IMR-90 (cell line): ENCODE results near the gene ASB4. TPM values are rescaled to one million over a fixed set of nuclear protein-coding genes. Genes with fewer than 3 reads are reported as not detected.

Source experiments
- ATAC-seq: fragments of 200-7000 bp; cut with Tn5 transposase; 2 replicates; pipeline ENCODE4 v1.9.1; 2020; ENCODE audit warnings: low read depth, mild to moderate bottlenecking, moderate library complexity
- BruUV-seq: library from RNA; stranded (reverse); fragments of 400-500 nt; replicated peaks from 2 replicates; lab custom pipeline; 2021; lab: Mats Ljungman, UMichigan
- CTCF ChIA-PET: fragments of 300-600 bp; formaldehyde crosslinking; extraction: SDS; loops from one replicate; lab custom pipeline; 2021; ENCODE audit warnings: antibody characterized with exemption; lab: Yijun Ruan, JAX
- POLR2A ChIA-PET: fragments of 300-600 bp; sonication (Branson Sonifier 250); formaldehyde crosslinking; loops from one replicate; lab custom pipeline; 2022; ENCODE audit warnings: antibody characterized with exemption; ENCODE audit not compliant: unreplicated experiment; lab: Charles Lee
- DNase-seq: peaks from one replicate; pipeline ENCODE4 v3.0.0; 2013
- H2AFZ ChIP-seq: replicated peaks from 2 replicates; pipeline ENCODE3; 2013; ENCODE audit warnings: low read length, mild to moderate bottlenecking; ENCODE audit not compliant: poor library complexity
- H2AK5ac ChIP-seq: 2 replicates; pipeline ENCODE4 v1.6.1; 2013; ENCODE audit warnings: low read depth, low read length, inconsistent platforms
- H2AK9ac ChIP-seq: replicated peaks from 2 replicates; pipeline ENCODE3; 2013; ENCODE audit warnings: mild to moderate bottlenecking, low read depth, low read length, moderate library complexity; ENCODE audit not compliant: poor library complexity
- H2BK120ac ChIP-seq: 2 replicates; pipeline ENCODE4 v1.6.1; 2013; ENCODE audit warnings: low read depth, low read length, inconsistent platforms
- H2BK15ac ChIP-seq: 3 replicates; pipeline ENCODE4 v1.6.1; 2013; ENCODE audit warnings: low read depth, low read length, inconsistent platforms
- H2BK20ac ChIP-seq: 2 replicates; pipeline ENCODE4 v1.6.1; 2013; ENCODE audit warnings: low read depth, mild to moderate bottlenecking, inconsistent platforms, low read length, moderate library complexity
- H2BK5ac ChIP-seq: 2 replicates; pipeline ENCODE4 v1.6.1; 2013; ENCODE audit warnings: mild to moderate bottlenecking, low read depth, low read length, inconsistent platforms; ENCODE audit not compliant: poor library complexity, severe bottlenecking
- H3K14ac ChIP-seq: replicated peaks from 2 replicates; pipeline ENCODE4 v1.6.1; 2013; ENCODE audit warnings: low read depth, low read length, inconsistent platforms
- H3K18ac ChIP-seq: 2 replicates; pipeline ENCODE4 v1.6.1; 2013; ENCODE audit warnings: low read depth, low read length, control low read depth
- H3K23ac ChIP-seq: 2 replicates; pipeline ENCODE4 v1.6.1; 2013; ENCODE audit warnings: low read depth, low read length, inconsistent platforms
- H3K27ac ChIP-seq: 2 replicates; pipeline ENCODE4 v1.5.1; 2013; ENCODE audit warnings: mild to moderate bottlenecking, control low read depth, low read length; ENCODE audit not compliant: insufficient read depth
- H3K27me3 ChIP-seq: 2 replicates; pipeline ENCODE4 v1.6.1; 2013; ENCODE audit warnings: low read length; ENCODE audit not compliant: control insufficient read depth, insufficient read depth
- H3K36me3 ChIP-seq: 2 replicates; pipeline ENCODE4 v1.6.1; 2013; ENCODE audit warnings: low read length, mixed read lengths; ENCODE audit not compliant: control insufficient read depth, insufficient read depth
- H3K4ac ChIP-seq: 2 replicates; pipeline ENCODE4 v1.6.1; 2013; ENCODE audit warnings: low read depth, low read length, inconsistent platforms
- H3K4me1 ChIP-seq: 2 replicates; pipeline ENCODE4 v1.6.1; 2013; ENCODE audit warnings: low read length, mixed read lengths; ENCODE audit not compliant: control insufficient read depth, insufficient read depth
- H3K4me2 ChIP-seq: 2 replicates; pipeline ENCODE4 v1.6.1; 2013; ENCODE audit warnings: low read depth, mild to moderate bottlenecking, control low read depth, low read length, moderate library complexity
- H3K4me3 ChIP-seq: 2 replicates; pipeline ENCODE4 v1.5.1; 2013; ENCODE audit warnings: low read depth, mild to moderate bottlenecking, control low read depth, low read length, moderate library complexity; ENCODE audit not compliant: insufficient read depth
- H3K56ac ChIP-seq: 2 replicates; pipeline ENCODE4 v1.6.1; 2013; ENCODE audit warnings: low read length, inconsistent platforms; ENCODE audit not compliant: insufficient read depth; ENCODE audit errors: extremely low read depth
- H3K79me1 ChIP-seq, 2 experiments: 2 replicates each; pipeline ENCODE4 v1.6.1; 2013; ENCODE audit warnings: low read length in 2 of 2, inconsistent platforms in 1 of 2, low read depth in 1 of 2
- H3K9ac ChIP-seq: 2 replicates; pipeline ENCODE4 v1.6.1; 2013; ENCODE audit warnings: low read depth, low read length, control low read depth
- H3K9me1 ChIP-seq: 2 replicates; pipeline ENCODE4 v1.6.1; 2013; ENCODE audit warnings: low read length, inconsistent platforms; ENCODE audit not compliant: insufficient read depth
- H3K9me3 ChIP-seq: 2 replicates; pipeline ENCODE4 v1.6.1; 2013; ENCODE audit warnings: low read length; ENCODE audit not compliant: control insufficient read depth, insufficient read depth
- H4K20me1 ChIP-seq: 2 replicates; pipeline ENCODE4 v1.6.1; 2013; ENCODE audit warnings: low read length, inconsistent platforms; ENCODE audit not compliant: insufficient read depth
- H4K5ac ChIP-seq: 2 replicates; pipeline ENCODE4 v1.6.1; 2013; ENCODE audit warnings: mild to moderate bottlenecking, low read depth, low read length, control low read depth
- H4K8ac ChIP-seq, 2 experiments: 2 replicates each; pipeline ENCODE4 v1.6.1; 2013; ENCODE audit warnings: low read depth in 2 of 2, low read length in 2 of 2, control low read depth in 1 of 2, inconsistent platforms in 1 of 2
- H4K91ac ChIP-seq: 2 replicates; pipeline ENCODE4 v1.6.1; 2013; ENCODE audit warnings: low read depth, low read length, inconsistent platforms; ENCODE audit not compliant: insufficient read depth
- CEBPB ChIP-seq: IDR thresholded peaks from 2 replicates; pipeline ENCODE4 v1.6.1; 2012; ENCODE audit warnings: low read depth, low read length, improper control_type of control experiment
- MAFK ChIP-seq: IDR thresholded peaks from 2 replicates; pipeline ENCODE4 v1.6.1; 2012; ENCODE audit warnings: low read depth, low read length, improper control_type of control experiment
- MAZ ChIP-seq: IDR thresholded peaks from 2 replicates; pipeline ENCODE4 v1.6.1; 2012; ENCODE audit warnings: low read depth, mild to moderate bottlenecking, low read length, improper control_type of control experiment, moderate library complexity, borderline replicate concordance
- POLR2A ChIP-seq: IDR thresholded peaks from 2 replicates; pipeline ENCODE4 v1.6.1; 2012; ENCODE audit warnings: mild to moderate bottlenecking, low read depth, low read length
- RAD21 ChIP-seq: IDR thresholded peaks from 2 replicates; pipeline ENCODE4 v1.6.1; 2012; ENCODE audit warnings: low read length, improper control_type of control experiment
- RFX5 ChIP-seq: IDR thresholded peaks from 2 replicates; pipeline ENCODE4 v1.8.0; 2012; ENCODE audit warnings: low read depth, mild to moderate bottlenecking, low read length, moderate library complexity
- SMC3 ChIP-seq: fragments of 150-350 bp; IDR thresholded peaks from 2 replicates; pipeline ENCODE4 v1.6.1; 2016; ENCODE audit warnings: low read depth, mild to moderate bottlenecking, antibody characterized with exemption, low read length, moderate library complexity
- WGBS, 2 experiments: methylation state at CpG; one replicate each; pipeline versions ENCODE4 v1.1.5 to v1.1.7; 2013; ENCODE audit warnings: missing lambda C conversion rate in 2 of 2; ENCODE audit not compliant: insufficient read length in 1 of 2; ENCODE audit errors: extremely low coverage in 2 of 2; 5-methylcytosine and 5-hydroxymethylcytosine counted together
- dilution Hi-C: fragments of 300-500 bp; cut with HindIII; formaldehyde crosslinking; loops from one replicate; pipeline ENCODE4 v1.14.3; 2018; ENCODE audit warnings: low sequenced_read_pairs; ENCODE audit not compliant: unreplicated experiment
- in situ Hi-C: fragments of 300-500 bp; cut with MboI; formaldehyde crosslinking; loops from 3 replicates; pipeline ENCODE4 v1.14.3; 2019; ENCODE audit warnings: low sequenced_read_pairs, inconsistent platforms, mixed read lengths
- intact Hi-C: fragments of 100-400 bp; cut with micrococcal nuclease; formaldehyde crosslinking; loops from 2 replicates; pipeline ENCODE4 v1.10.0; 2022
- polyA plus RNA-seq, 3 experiments: library from polyadenylated mRNA; depleted of rRNA; stranded (reverse); fragments of >200 nt; gene quantifications; 2 replicates each; pipeline ENCODE4 v1.2.3, GENCODE V29; 2012; ENCODE audit warnings: low replicate concordance in 1 of 3
- total RNA-seq: library from RNA; depleted of rRNA; stranded (reverse); fragments of >200 nt; gene quantifications from 2 replicates; pipeline ENCODE4 v1.2.3, GENCODE V29; 2012
- TF ChIP-seq, protein P1 (sequence below): conservative IDR thresholded peaks from 2 replicates; pipeline ENCODE4 v1.5.1; 2012; ENCODE audit warnings: mild to moderate bottlenecking, low read depth, low read length, improper control_type of control experiment
- TF ChIP-seq, protein P2 (sequence below): fragments of 150-350 bp; IDR thresholded peaks from 2 replicates; pipeline ENCODE4 v1.6.1; 2017; ENCODE audit warnings: mild to moderate bottlenecking, antibody characterized with exemption, low read length, low read depth

ASB4 gene
- total and polyA plus RNA-seq, 2 of the 4 experiments (the other 2 are of a cell fraction): not detected

GRCh38 chr7:95441042-95441823 lies 44.5 kb upstream of the ASB4 start (continued):
- no peak for TF ChIP-seq MAFK

DNA sequence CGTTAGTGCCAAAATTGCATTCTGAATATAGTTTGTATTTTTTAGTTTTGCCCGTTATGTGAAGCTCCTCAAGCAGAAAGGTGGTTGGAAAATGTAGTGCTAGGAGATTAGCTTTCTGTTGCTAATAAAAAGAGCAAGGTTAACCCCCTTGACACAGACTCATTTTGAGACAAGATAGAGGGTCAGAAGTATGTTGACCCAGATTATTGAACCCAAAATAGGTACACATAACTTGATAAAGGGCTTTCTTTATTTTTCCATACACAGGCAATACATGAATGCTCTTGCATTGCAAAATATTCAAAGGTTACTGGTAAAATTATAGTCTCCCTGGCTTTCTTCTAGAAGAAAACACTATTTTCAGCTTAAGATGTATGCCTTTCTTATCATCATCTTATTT lies 40.9 kb upstream of the ASB4 start:
- no peaks in the 10 kb centered on the region for H3K9me3 ChIP-seq
- no peak overlapping the region for H2BK120ac ChIP-seq
- H3K9me1 ChIP-seq: no peaks in the 10 kb centered on the region
- in situ Hi-C loops: no loop called here
- H2BK20ac ChIP-seq: no peak overlapping the region
- POLR2A ChIA-PET: no interaction called here
- CTCF ChIA-PET: interaction anchor here (1.2 kb wide), 1 partner anchor 87 kb away, joined by 5 read pairs; no protein-coding TSS in a partner anchor
- no peak overlapping the region for H2AFZ ChIP-seq
- no peak overlapping the region for H3K4me3 ChIP-seq
- no peak overlapping the region for H4K8ac ChIP-seq
- no peak overlapping the region for H3K9ac ChIP-seq
- no peak overlapping the region for H3K18ac ChIP-seq
- no peaks in the 10 kb centered on the region for H3K79me1 ChIP-seq
- ATAC-seq: no peak
- no peak overlapping the region for H3K56ac ChIP-seq
- H4K91ac ChIP-seq: no peak overlapping the region
- no peaks in the 10 kb centered on the region for H3K36me3 ChIP-seq
- DNase-seq: no peak
- dilution Hi-C loops: no loop called here
- BruUV-seq: no TSS peak
- no peak overlapping the region for H4K5ac ChIP-seq
- intact Hi-C loops: no loop called here
- H2AK5ac ChIP-seq: no peak overlapping the region
- no peak overlapping the region for H3K4ac ChIP-seq
- no CpG with 5 or more reads among the region's 2 CpGs for WGBS, 2 experiments
- H3K14ac ChIP-seq: no peak overlapping the region
- H2BK15ac ChIP-seq: no peak overlapping the region
- H3K27ac ChIP-seq: no peak overlapping the region
- no peak overlapping the region for H3K4me2 ChIP-seq
- no peak overlapping the region for H2BK5ac ChIP-seq
- H2AK9ac ChIP-seq: no peak overlapping the region
- H3K4me1 ChIP-seq: no peaks in the 10 kb centered on the region
- H3K23ac ChIP-seq: no peak overlapping the region
- TF ChIP-seq MAZ (no peak), POLR2A (no peak), CEBPB (no peak), SMC3 (no peak), RAD21 (no peak), RFX5 (no peak)
- TF ChIP-seq, protein P1, sequence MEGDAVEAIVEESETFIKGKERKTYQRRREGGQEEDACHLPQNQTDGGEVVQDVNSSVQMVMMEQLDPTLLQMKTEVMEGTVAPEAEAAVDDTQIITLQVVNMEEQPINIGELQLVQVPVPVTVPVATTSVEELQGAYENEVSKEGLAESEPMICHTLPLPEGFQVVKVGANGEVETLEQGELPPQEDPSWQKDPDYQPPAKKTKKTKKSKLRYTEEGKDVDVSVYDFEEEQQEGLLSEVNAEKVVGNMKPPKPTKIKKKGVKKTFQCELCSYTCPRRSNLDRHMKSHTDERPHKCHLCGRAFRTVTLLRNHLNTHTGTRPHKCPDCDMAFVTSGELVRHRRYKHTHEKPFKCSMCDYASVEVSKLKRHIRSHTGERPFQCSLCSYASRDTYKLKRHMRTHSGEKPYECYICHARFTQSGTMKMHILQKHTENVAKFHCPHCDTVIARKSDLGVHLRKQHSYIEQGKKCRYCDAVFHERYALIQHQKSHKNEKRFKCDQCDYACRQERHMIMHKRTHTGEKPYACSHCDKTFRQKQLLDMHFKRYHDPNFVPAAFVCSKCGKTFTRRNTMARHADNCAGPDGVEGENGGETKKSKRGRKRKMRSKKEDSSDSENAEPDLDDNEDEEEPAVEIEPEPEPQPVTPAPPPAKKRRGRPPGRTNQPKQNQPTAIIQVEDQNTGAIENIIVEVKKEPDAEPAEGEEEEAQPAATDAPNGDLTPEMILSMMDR: no peak
- TF ChIP-seq, protein P2, sequence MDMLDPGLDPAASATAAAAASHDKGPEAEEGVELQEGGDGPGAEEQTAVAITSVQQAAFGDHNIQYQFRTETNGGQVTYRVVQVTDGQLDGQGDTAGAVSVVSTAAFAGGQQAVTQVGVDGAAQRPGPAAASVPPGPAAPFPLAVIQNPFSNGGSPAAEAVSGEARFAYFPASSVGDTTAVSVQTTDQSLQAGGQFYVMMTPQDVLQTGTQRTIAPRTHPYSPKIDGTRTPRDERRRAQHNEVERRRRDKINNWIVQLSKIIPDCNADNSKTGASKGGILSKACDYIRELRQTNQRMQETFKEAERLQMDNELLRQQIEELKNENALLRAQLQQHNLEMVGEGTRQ: no peak
- H3K27me3 ChIP-seq: no peaks in the 10 kb centered on the region
- no peaks in the 10 kb centered on the region for H4K20me1 ChIP-seq
